Mesothelial cell of epicardium (in vitro differentiated cells): ENCODE results near the gene ISCU. TPM values are rescaled to one million over a fixed set of nuclear protein-coding genes. Genes with fewer than 3 reads are reported as not detected.

Experiments
- DNase-seq, 2 experiments: peaks; one replicate each; pipeline ENCODE4 v3.0.0; 2021; ENCODE audit warnings: low spot score in 2 of 2; ENCODE audit not compliant: unreplicated experiment in 2 of 2
- H3K27ac Mint-ChIP-seq: 2 replicates; pipeline ENCODE4 v1.8.0; 2021; ENCODE audit warnings: mixed read lengths
- H3K27me3 Mint-ChIP-seq: 2 replicates; pipeline ENCODE4 v1.8.0; 2021; ENCODE audit warnings: low read depth, mixed read lengths
- H3K36me3 Mint-ChIP-seq: 2 replicates; pipeline ENCODE4 v1.8.0; 2021; ENCODE audit warnings: mixed read lengths
- H3K4me1 Mint-ChIP-seq: 2 replicates; pipeline ENCODE4 v1.8.0; 2021; ENCODE audit warnings: mixed read lengths
- H3K4me3 Mint-ChIP-seq: 2 replicates; pipeline ENCODE4 v1.8.0; 2021; ENCODE audit warnings: mild to moderate bottlenecking, moderate library complexity, mixed read lengths
- H3K9me3 Mint-ChIP-seq: 2 replicates; pipeline ENCODE4 v1.8.0; 2021; ENCODE audit warnings: mixed read lengths
- CTCF ChIP-seq: fragments of 200-600 bp; sonication (generic); IDR thresholded peaks from one replicate; pipeline ENCODE4 v1.5.0; 2021; ENCODE audit warnings: antibody characterized with exemption; ENCODE audit not compliant: unreplicated experiment
- total RNA-seq: library from RNA; stranded (reverse); gene quantifications from 3 replicates; pipeline ENCODE4 v1.2.1, GENCODE V29; 2021

Gene ISCU
- total RNA-seq: 64.9 to 66.0 TPM (median 65.8 TPM) in 3 replicates

DNA sequence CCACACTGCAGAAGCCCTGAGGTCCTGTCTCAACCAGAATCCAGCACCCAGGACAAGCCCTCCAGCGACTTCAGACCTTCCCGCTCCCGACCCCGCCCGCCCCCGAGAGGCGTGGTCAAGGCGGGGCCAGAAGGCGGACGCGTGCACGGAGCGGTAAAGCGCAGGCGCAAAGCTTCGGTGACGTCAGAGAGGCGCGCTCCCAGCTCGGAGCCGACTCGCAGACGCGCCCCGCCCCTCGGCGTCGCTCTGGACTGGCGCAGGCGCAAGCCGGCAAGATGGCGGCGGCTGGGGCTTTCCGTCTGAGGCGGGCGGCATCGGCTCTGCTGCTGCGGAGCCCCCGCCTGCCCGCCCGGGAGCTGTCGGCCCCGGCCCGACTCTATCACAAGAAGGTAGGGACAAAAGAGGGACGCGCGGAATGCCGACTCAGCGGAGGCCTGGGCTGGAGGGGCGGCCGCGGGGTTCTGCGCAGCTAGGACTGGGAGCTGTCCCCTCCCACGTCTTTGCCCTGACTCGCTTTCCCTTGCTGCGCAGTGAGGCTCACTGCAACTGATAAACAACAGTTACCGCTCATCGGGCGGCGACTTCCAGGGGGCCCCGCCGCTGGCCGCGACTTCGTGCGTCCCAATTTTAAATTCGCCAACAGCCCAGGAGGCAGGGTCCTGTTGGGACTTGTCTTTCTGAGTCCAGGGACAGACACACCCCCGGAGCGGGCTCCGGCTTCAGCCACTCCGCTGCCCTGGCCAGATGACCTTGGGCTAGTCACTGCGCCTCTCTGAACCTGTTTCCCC is at the start of gene ISCU:
TSS of gene ISCU (plus strand) at position 249 of the 788 bp plus-strand sequence. CDS start at position 276, 27 bp downstream.
- Mint-ChIP-seq H3K27ac (peak within 1 kb of the TSS; percentile 100), H3K27me3 (no peaks in the 10 kb centered on the region), H3K9me3 (no peaks in the 10 kb centered on the region), H3K4me3 (peak within 1 kb of the TSS; percentile 100), H3K36me3 (peaks cover 8% of the 10 kb centered on the region), H3K4me1 (peaks cover 37% of the 10 kb centered on the region)
- TF ChIP-seq CTCF: no peak
- peak; percentile 98 to 100 for DNase-seq

GRCh38 chr12:108514468-108514972 is 47.9 kb upstream of the ISCU start:
- no peaks in the 10 kb centered on the region for H3K9me3 Mint-ChIP-seq
- peak overlapping the region; percentile 82 for H3K27ac Mint-ChIP-seq

DNA sequence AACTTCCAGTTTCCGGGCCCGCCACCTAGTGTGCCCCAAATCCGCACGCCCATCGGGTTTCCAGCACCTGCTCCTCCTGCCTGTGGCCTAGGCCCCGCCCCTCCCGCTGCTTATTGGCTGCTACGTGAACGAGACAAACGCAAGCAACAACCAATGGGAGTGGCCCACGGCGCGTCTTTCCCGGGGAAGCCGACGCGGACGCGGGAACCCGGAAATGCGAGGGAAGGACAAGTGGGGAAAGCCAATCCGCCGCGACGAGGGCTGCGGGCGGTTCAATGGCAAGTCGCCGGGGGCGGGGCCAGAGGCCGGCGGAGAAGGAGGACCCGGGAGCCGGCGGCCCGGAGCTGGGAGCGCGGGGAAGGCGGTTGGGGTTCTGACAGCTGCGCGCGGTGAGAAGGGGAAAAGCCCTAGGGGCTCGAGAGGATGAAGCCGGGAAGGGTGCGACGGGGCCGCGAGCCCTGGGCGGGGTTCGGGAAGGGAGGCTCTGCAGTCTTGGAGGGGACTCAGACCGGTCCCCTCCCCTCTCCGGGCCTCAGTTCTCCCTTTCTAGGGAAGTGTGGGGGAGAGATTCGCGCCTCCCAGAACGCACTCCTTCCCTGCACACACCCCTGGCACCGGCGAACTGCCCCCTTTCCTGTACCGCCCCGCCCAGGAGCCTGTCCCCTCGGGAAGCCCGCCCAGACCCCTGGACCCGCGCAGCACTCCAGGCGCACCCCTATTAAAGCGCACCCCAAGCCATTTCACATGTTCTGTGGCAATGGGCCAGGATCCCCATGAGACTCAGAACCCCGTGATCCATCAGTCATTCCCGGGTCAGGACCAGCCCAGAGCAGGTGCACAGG is 47.2 kb upstream of the ISCU start, which contains the start of gene FICD:
TSS of gene FICD (plus strand) at position 305 of the 842 bp plus-strand sequence. CDS start 1,696 bp downstream, outside the sequence.
- DNase-seq: peak; percentile 98 to 99
- peaks cover 18% of the 10 kb centered on the region for H3K4me1 Mint-ChIP-seq
- no peak for TF ChIP-seq CTCF
- peaks cover 13% of the 10 kb centered on the region for H3K36me3 Mint-ChIP-seq
- H3K27me3 Mint-ChIP-seq: no peaks in the 10 kb centered on the region
- peak within 1 kb of the TSS; percentile 82 for H3K27ac Mint-ChIP-seq
- peak within 1 kb of the TSS; percentile 88 for H3K4me3 Mint-ChIP-seq
- H3K9me3 Mint-ChIP-seq: no peaks in the 10 kb centered on the region

More at GRCh38 chr12:108514468-108514972, 47.9 kb upstream of the ISCU start:
- H3K4me3 Mint-ChIP-seq: peak overlapping the region; percentile 88
- TF ChIP-seq CTCF: no peak
- H3K36me3 Mint-ChIP-seq: peaks cover 9% of the 10 kb centered on the region
- DNase-seq: no peak
- no peaks in the 10 kb centered on the region for H3K27me3 Mint-ChIP-seq
- peaks cover 18% of the 10 kb centered on the region for H3K4me1 Mint-ChIP-seq

DNA sequence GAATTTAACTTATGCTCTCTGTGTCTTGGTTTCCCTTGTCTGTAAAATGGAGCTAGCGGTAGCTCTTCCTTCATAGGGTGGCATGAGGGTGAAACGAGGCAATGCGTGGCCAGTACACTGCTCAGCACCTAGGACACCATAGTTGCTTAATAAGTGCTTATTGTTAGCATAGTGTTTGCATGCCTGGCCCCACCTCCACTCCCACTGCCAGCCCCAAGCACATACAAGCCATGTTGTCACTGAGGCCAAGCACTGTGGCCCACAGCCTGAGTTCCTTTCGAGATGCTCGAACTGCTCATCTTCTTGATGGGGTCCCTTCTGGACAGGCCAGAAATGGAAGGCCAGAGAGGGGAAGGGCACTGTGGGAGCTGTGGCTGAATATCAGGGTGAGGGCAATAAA is 46.5 kb upstream of the ISCU start:
- Mint-ChIP-seq H3K27me3 (no peaks in the 10 kb centered on the region), H3K36me3 (peaks cover 15% of the 10 kb centered on the region), H3K9me3 (no peaks in the 10 kb centered on the region), H3K27ac (no peak overlapping the region), H3K4me3 (peak overlapping the region; percentile 88), H3K4me1 (peaks cover 18% of the 10 kb centered on the region)
- TF ChIP-seq CTCF: no peak
- DNase-seq: no peak

DNA sequence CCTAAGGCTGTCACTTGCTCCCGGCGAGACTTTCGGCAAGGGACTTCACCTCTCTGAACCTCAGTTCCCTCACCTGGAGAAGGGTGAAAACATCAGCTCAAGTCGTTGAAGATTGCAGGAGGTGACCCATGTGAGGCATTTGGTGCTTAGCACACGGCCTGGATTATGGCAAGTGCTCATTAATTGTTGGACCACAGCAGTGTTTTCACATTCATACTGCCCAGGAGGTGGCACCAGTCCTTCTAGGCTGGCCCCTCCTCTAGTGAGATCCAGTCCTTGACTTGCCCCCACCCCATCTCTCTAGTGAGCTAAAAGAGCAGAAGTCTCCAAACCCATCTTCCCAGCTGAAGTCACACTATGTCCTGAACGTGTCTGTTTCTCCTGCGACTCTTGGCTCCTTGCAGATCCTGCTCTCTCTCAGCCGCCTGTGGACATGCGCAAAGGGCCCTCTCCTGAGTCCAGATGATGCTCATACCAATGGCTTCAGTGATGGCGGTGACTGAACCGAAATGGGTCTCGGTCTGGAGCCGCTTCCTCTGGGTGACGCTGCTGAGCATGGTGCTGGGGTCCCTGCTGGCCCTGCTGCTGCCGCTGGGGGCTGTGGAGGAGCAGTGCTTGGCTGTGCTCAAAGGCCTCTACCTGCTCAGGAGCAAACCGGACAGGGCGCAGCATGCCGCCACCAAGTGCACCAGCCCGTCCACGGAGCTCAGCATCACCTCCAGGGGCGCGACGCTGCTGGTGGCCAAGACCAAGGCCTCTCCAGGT is 45.7 kb upstream of the ISCU start:
- H3K27ac Mint-ChIP-seq: no peak overlapping the region
- DNase-seq: no peak

More for the DNA sequence above, 45.7 kb upstream of the ISCU start:
- no peaks in the 10 kb centered on the region for H3K9me3 Mint-ChIP-seq
- TF ChIP-seq CTCF: no peak
- peaks cover 14% of the 10 kb centered on the region for H3K4me1 Mint-ChIP-seq
- H3K36me3 Mint-ChIP-seq: peaks cover 19% of the 10 kb centered on the region
- peak overlapping the region; percentile 88 for H3K4me3 Mint-ChIP-seq
- no peaks in the 10 kb centered on the region for H3K27me3 Mint-ChIP-seq
